Bronchial epithelial cell (primary cell): ENCODE data around the gene MYH6. TPM values are rescaled to one million over a fixed set of nuclear protein-coding genes. Genes with fewer than 3 reads are reported as not detected.

ENCODE experiments used
- DNase-seq: peaks from one replicate; pipeline ENCODE4 v3.0.0-alpha.2; 2010; ENCODE audit warnings: low read depth
- FAIRE-seq: peaks from 2 replicates; lab custom pipeline; 2011; peaks lifted over from hg19 to GRCh38; lab: Jason Lieb, UNC
- H3K27me3 ChIP-seq: 2 replicates; pipeline ENCODE4 v1.5.1; 2011; ENCODE audit warnings: low read length; ENCODE audit not compliant: control insufficient read depth, insufficient read depth
- H3K36me3 ChIP-seq: 2 replicates; pipeline ENCODE4 v1.5.1; 2011; ENCODE audit warnings: low read length; ENCODE audit not compliant: control insufficient read depth, insufficient read depth
- H3K4me3 ChIP-seq: 2 replicates; pipeline ENCODE4 v1.5.1; 2011; ENCODE audit warnings: mild to moderate bottlenecking, low read depth, low read length, control low read depth
- CTCF ChIP-seq: IDR thresholded peaks from 2 replicates; pipeline ENCODE4 v1.5.1; 2011; ENCODE audit warnings: mild to moderate bottlenecking, moderate library complexity, low read length, control low read depth, inconsistent platforms; ENCODE audit not compliant: insufficient read depth, severe bottlenecking
- total RNA-seq: library from RNA; depleted of rRNA; stranded (reverse); fragments of >200 nt; gene quantifications from 2 replicates; pipeline ENCODE4 v1.2.1, GENCODE V29; 2014

MYH6 gene
- total RNA-seq, 1 donor from 2014 or later, result not detected

DNA sequence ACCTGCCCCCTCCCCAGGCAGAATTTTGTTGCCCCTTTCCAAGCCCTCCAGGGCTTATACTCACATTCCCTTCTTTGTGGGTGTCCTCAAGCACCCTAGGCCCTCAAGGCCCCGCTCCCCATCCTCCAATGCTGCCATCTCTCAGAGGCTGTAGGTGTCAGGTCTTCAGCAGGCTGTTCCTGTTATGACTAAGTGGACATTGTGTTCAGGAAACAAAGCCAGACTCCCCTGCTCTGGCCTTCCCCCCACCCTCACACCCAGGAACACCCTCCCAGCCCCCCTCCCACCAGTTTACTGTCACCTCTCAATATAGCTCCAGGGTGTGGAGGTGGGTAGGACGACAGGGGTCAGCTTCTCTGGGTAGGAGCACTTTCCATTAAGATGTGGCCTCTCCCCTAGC is 1.4 kb upstream of the MYH6 start:
- DNase-seq (no peak), FAIRE-seq (no peak)
- Histone ChIP-seq H3K4me3 (no peak overlapping the region), H3K36me3 (no peaks in the 10 kb centered on the region), H3K27me3 (no peaks in the 10 kb centered on the region)
- TF ChIP-seq CTCF, result no peak

DNA sequence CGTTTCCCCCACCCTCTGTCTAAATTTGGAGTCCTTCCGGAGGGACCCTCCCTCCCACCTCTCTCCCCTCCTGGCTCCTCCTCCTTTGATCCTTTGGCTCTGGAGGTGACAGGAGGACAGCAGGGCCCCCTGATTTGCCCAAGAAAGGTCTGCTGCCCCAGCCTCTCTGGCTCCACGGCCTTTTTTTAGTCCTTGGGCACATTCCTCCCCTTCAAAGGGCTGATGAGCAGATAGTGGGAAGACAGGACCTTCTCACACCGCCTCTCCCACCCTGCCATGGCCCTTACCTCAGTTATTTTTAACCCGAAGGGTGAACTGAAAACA is 196 bp upstream of the MYH6 start:
- no peak overlapping the region for H3K4me3 ChIP-seq
- FAIRE-seq, result no peak
- H3K36me3 ChIP-seq, result no peaks in the 10 kb centered on the region
- no peaks in the 10 kb centered on the region for H3K27me3 ChIP-seq
- no peak for TF ChIP-seq CTCF
- no peak for DNase-seq

DNA sequence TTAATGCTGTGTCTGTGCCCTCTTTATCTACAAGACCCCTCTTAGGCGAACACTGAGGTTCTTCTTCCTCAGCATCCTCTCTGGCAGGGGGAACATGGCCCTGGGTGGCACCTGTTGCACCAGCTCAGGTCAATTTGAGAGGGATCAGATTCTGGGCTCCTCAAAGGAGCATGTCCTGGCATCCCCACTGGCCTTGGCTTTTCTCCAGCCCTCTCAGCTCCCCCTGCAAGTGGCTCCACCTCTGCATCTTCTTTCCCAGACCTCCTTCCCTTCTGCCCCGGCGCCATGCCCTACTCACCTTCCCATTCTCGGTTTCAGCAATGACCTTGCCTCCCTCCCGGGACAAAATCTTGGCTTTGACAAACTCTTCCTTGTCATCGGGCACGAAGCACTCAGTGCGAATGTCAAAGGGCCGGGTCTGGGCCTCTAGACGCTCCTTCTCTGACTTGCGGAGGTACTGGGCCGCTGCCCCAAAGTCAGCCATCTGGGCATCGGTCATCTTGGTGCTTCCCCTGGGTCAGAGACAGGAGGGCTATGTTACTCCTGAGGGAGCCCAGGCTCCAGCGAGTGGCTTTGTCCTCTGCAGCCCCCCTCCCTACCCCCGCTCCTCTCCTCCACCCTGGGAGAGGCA is 1.2 kb downstream of the MYH6 start:
- Histone ChIP-seq H3K27me3 (no peaks in the 10 kb centered on the region), H3K36me3 (no peaks in the 10 kb centered on the region), H3K4me3 (no peak overlapping the region)
- no peak for TF ChIP-seq CTCF
- FAIRE-seq, result no peak
- no peak for DNase-seq

DNA sequence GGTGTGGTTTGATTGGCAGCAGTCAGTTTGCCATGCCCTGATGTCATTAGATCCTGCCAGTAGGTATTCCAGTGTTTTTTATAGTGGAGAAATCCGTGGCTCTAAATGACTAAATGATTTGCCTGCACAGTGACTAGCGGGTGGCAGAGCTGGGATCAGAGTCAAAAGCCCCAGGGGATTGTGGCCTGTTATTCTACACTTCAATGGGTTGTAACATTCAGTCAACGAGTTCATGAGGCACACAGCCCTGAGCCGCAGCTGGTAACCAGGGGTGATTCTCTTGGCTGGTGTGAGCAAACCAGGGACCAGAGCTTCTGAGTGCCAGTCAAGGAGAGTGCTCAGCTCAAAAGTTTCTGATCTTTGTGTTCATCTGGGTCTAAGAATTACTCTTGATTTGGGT is 1.8 kb downstream of the MYH6 start:
- Histone ChIP-seq H3K4me3 (no peak overlapping the region), H3K27me3 (no peaks in the 10 kb centered on the region), H3K36me3 (no peaks in the 10 kb centered on the region)
- FAIRE-seq (no peak), DNase-seq (no peak)
- TF ChIP-seq CTCF, result no peak

- FAIRE-seq (no peak), DNase-seq (no peak)
- no peaks in the 10 kb centered on the region for H3K36me3 ChIP-seq
- no peaks in the 10 kb centered on the region for H3K27me3 ChIP-seq
- no peak for TF ChIP-seq CTCF
- H3K4me3 ChIP-seq, result no peak overlapping the region
Observed at GRCh38 chr14:23405516-23406025, 2.5 kb downstream of the MYH6 start.

GRCh38 chr14:23405096-23405495 is 3.0 kb downstream of the MYH6 start:
- H3K4me3 ChIP-seq, result no peak overlapping the region
- H3K36me3 ChIP-seq, result no peaks in the 10 kb centered on the region
- H3K27me3 ChIP-seq, result no peaks in the 10 kb centered on the region
- FAIRE-seq (no peak), DNase-seq (no peak)
- TF ChIP-seq CTCF, result no peak
